HG03135 (cell line): Measurements from ENCODE around the gene PACS2.
A peak's percentile ranks its signal among the peaks of the same experiment; 100 is the strongest.
"Not testable (repeated sequence)": the region's sequence is repeated elsewhere in the genome, so short reads cannot be mapped to it uniquely, and the experiment has no call there.

ENCODE experiments used
- ATAC-seq: cut with Tn5 transposase; IDR thresholded peaks from one replicate; pipeline ENCODE4 v1.9.1; 2021; ENCODE audit warnings: mild to moderate bottlenecking, moderate library complexity; ENCODE audit not compliant: unreplicated experiment

Gene PACS2

GRCh38 chr14:105287249-105288102 is 27.1 kb upstream of the PACS2 start:
- ATAC-seq: no peak

GRCh38 chr14:105288936-105289335 is 25.6 kb upstream of the PACS2 start:
- ATAC-seq: not testable (repeated sequence)

- ATAC-seq: no peak
Observed at GRCh38 chr14:105290621-105291346, 23.8 kb upstream of the PACS2 start.

- no peak for ATAC-seq
Observed at GRCh38 chr14:105292826-105293711, 21.5 kb upstream of the PACS2 start.

GRCh38 chr14:105294142-105294597 is 20.4 kb upstream of the PACS2 start:
- no peak for ATAC-seq

GRCh38 chr14:105297311-105297710 is 17.2 kb upstream of the PACS2 start:
- ATAC-seq: not testable (repeated sequence)

- peak; percentile 24 for ATAC-seq
Observed at GRCh38 chr14:105299654-105300541, 14.7 kb upstream of the PACS2 start.

- peak; percentile 85 for ATAC-seq
Observed at GRCh38 chr14:105300542-105301102, 13.9 kb upstream of the PACS2 start, which contains the start of gene BRF1. Gene BRF1, minus strand, starts transcription at chr14:105301001. Its CDS starts 372 bp downstream, at chr14:105300629.

GRCh38 chr14:105301103-105301914 is 13.2 kb upstream of the PACS2 start:
- peak; percentile 50 for ATAC-seq

- ATAC-seq: not testable (repeated sequence)
Observed at GRCh38 chr14:105301915-105302249, 12.7 kb upstream of the PACS2 start.

- ATAC-seq: no peak
Observed at GRCh38 chr14:105303949-105304348, 10.6 kb upstream of the PACS2 start.

- no peak for ATAC-seq
Observed at GRCh38 chr14:105304565-105304964, 10.0 kb upstream of the PACS2 start.

GRCh38 chr14:105305345-105305744 is 9.2 kb upstream of the PACS2 start:
- no peak for ATAC-seq

GRCh38 chr14:105305791-105306190 is 8.8 kb upstream of the PACS2 start:
- no peak for ATAC-seq

GRCh38 chr14:105307052-105307727 is 7.4 kb upstream of the PACS2 start:
- ATAC-seq: no peak

- ATAC-seq: no peak
Observed at GRCh38 chr14:105309371-105309770, 5.2 kb upstream of the PACS2 start.

- ATAC-seq: no peak
Observed at GRCh38 chr14:105311838-105312237, 2.7 kb upstream of the PACS2 start.

GRCh38 chr14:105312973-105313372 is 1.6 kb upstream of the PACS2 start:
- ATAC-seq: no peak
